Mesenchymal stem cell (in vitro differentiated cells and primary cell): ENCODE measurements around the gene CAPN6.

Experiments
- DNase-seq: peaks from one replicate; pipeline ENCODE4 v3.0.0-alpha.2; 2013
- H2AFZ ChIP-seq: one replicate; pipeline ENCODE4 v1.6.1; 2013; ENCODE audit warnings: low read depth, mild to moderate bottlenecking, control low read depth, inconsistent platforms, low read length, moderate library complexity
- H2AK5ac ChIP-seq: 2 replicates; pipeline ENCODE4 v1.6.1; 2013; ENCODE audit warnings: low read length, moderate library complexity, mild to moderate bottlenecking, inconsistent platforms; ENCODE audit not compliant: severe bottlenecking
- H2BK120ac ChIP-seq: one replicate; pipeline ENCODE4 v1.6.1; 2013; ENCODE audit warnings: low read depth, mild to moderate bottlenecking, inconsistent platforms, low read length, moderate library complexity
- H2BK12ac ChIP-seq, 2 experiments: one replicate each; pipeline ENCODE4 v1.6.1; 2013; ENCODE audit warnings: inconsistent platforms in 2 of 2, low read length in 2 of 2, mild to moderate bottlenecking in 2 of 2, moderate library complexity in 2 of 2, control low read depth in 1 of 2
- H2BK15ac ChIP-seq: one replicate; pipeline ENCODE4 v1.6.1; 2013; ENCODE audit warnings: mild to moderate bottlenecking, low read depth, inconsistent platforms; ENCODE audit not compliant: poor library complexity, severe bottlenecking
- H2BK5ac ChIP-seq: 2 replicates; pipeline ENCODE4 v1.6.1; 2013; ENCODE audit warnings: low read depth, mild to moderate bottlenecking, low read length, control low read depth, inconsistent platforms; ENCODE audit not compliant: poor library complexity, severe bottlenecking
- H3K14ac ChIP-seq, 2 experiments: one replicate each; pipeline ENCODE4 v1.6.1; 2013; ENCODE audit warnings: inconsistent platforms in 2 of 2, low read length in 2 of 2, control low read depth in 1 of 2, mild to moderate bottlenecking in 1 of 2, moderate library complexity in 1 of 2
- H3K18ac ChIP-seq, 2 experiments: one replicate each; pipeline ENCODE4 v1.6.1; 2013; ENCODE audit warnings: inconsistent platforms in 2 of 2, low read length in 2 of 2, control low read depth in 1 of 2, low read depth in 1 of 2, mild to moderate bottlenecking in 1 of 2
- H3K23ac ChIP-seq, 2 experiments: one replicate each; pipeline ENCODE4 v1.6.1; 2013; ENCODE audit warnings: inconsistent platforms in 2 of 2, low read length in 2 of 2, mild to moderate bottlenecking in 2 of 2, moderate library complexity in 2 of 2, control low read depth in 1 of 2
- H3K27ac ChIP-seq: 2 replicates; pipeline ENCODE4 v1.5.1; 2013; ENCODE audit warnings: mild to moderate bottlenecking, moderate library complexity, low read length, control low read depth, inconsistent platforms; ENCODE audit not compliant: poor library complexity, severe bottlenecking
- H3K27me3 ChIP-seq, 2 experiments: 2 replicates each; pipeline versions ENCODE4 v1.6.1 to v1.7.0; 2013; ENCODE audit warnings: low read length in 2 of 2, mild to moderate bottlenecking in 2 of 2, moderate library complexity in 2 of 2, control low read depth in 1 of 2, inconsistent platforms in 1 of 2; ENCODE audit not compliant: control insufficient read depth in 1 of 2, insufficient read depth in 1 of 2
- H3K36me3 ChIP-seq, 2 experiments: 2 replicates each; pipeline versions ENCODE4 v1.6.1 to v1.7.0; 2013; ENCODE audit warnings: low read length in 2 of 2, control low read depth in 1 of 2, inconsistent platforms in 1 of 2, low read depth in 1 of 2, mild to moderate bottlenecking in 1 of 2; ENCODE audit not compliant: insufficient read depth in 2 of 2, control insufficient read depth in 1 of 2
- H3K4ac ChIP-seq, 2 experiments: one replicate each; pipeline ENCODE4 v1.6.1; 2013; ENCODE audit warnings: inconsistent platforms in 2 of 2, low read length in 2 of 2, mild to moderate bottlenecking in 2 of 2, moderate library complexity in 2 of 2, control low read depth in 1 of 2, low read depth in 1 of 2
- H3K4me1 ChIP-seq: 2 replicates; pipeline ENCODE4 v1.6.1; 2013; ENCODE audit warnings: low read depth, low read length, control low read depth; ENCODE audit not compliant: control insufficient read depth, insufficient read depth
- H3K4me2 ChIP-seq: 2 replicates; pipeline ENCODE4 v1.6.1; 2013; ENCODE audit warnings: low read length, mild to moderate bottlenecking, inconsistent platforms; ENCODE audit not compliant: poor library complexity, severe bottlenecking
- H3K4me3 ChIP-seq, 2 experiments: 2 replicates each; pipeline versions ENCODE4 v1.5.1 to v1.7.0; 2013; ENCODE audit warnings: low read length in 2 of 2, mild to moderate bottlenecking in 2 of 2, control low read depth in 1 of 2, low read depth in 1 of 2; ENCODE audit not compliant: insufficient read depth in 1 of 2
- H3K79me1 ChIP-seq: replicated peaks from 2 replicates; pipeline ENCODE4 v1.6.1; 2013; ENCODE audit warnings: mild to moderate bottlenecking, control low read depth, low read length, inconsistent platforms; ENCODE audit not compliant: poor library complexity, severe bottlenecking
- H3K9ac ChIP-seq: 2 replicates; pipeline ENCODE4 v1.7.0; 2013; ENCODE audit warnings: mild to moderate bottlenecking, low read length, moderate library complexity
- H3K9me3 ChIP-seq: 2 replicates; pipeline ENCODE4 v1.7.0; 2013; ENCODE audit warnings: mild to moderate bottlenecking, low read length; ENCODE audit not compliant: control insufficient read depth
- H4K8ac ChIP-seq: one replicate; pipeline ENCODE4 v1.6.1; 2013; ENCODE audit warnings: inconsistent platforms, mild to moderate bottlenecking, low read length, moderate library complexity
- H4K91ac ChIP-seq: one replicate; pipeline ENCODE4 v1.6.1; 2013; ENCODE audit warnings: mild to moderate bottlenecking, low read length, inconsistent platforms
- WGBS: methylation state at CpG from one replicate; pipeline ENCODE4 v1.1.7; 2013; ENCODE audit warnings: mixed read lengths; 5-methylcytosine and 5-hydroxymethylcytosine counted together

Gene CAPN6

DNA sequence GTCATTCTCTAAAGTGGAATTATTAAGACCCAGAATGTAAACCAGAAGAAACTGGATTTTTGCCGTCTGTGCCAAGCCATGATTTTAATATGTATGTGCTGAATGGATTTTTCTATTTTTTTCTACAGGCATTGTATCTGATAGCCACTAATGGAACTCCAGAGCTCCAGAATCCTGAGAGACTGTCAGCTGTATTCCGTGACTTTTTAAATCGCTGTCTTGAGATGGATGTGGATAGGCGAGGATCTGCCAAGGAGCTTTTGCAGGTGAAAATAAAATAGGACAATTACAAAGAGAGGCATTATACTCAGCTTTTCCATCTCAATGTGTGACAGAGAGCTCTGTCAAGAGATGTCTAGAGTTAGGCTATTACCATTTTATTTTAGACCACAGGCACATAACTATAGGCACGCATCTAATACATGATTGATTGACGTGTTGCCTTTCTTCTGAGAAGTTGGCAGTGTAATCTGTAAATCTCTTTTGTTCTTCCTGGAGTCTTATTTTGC, 53.9 kb downstream of the CAPN6 start:
- no peak overlapping the region for H3K4me3 ChIP-seq
- H3K14ac ChIP-seq = no peak overlapping the region
- no peak overlapping the region for H3K4me2 ChIP-seq
- H3K4me1 ChIP-seq = no peaks in the 10 kb centered on the region
- WGBS = 93% methylated on average over 6 of the region's 6 CpGs
- no peak overlapping the region for H3K4ac ChIP-seq
- no peak overlapping the region for H3K18ac ChIP-seq
- H3K36me3 ChIP-seq = no peaks in the 10 kb centered on the region
- H3K23ac ChIP-seq = no peak overlapping the region
- no peak overlapping the region for H4K91ac ChIP-seq
- H3K9me3 ChIP-seq = no peaks in the 10 kb centered on the region
- H2BK5ac ChIP-seq = no peak overlapping the region
- no peak overlapping the region for H2BK15ac ChIP-seq
- no peaks in the 10 kb centered on the region for H3K79me1 ChIP-seq
- DNase-seq = no peak
- no peak overlapping the region for H4K8ac ChIP-seq
- no peak overlapping the region for H2BK12ac ChIP-seq
- peaks cover 0 to 38% of the 10 kb centered on the region in 2 experiments for H3K27me3 ChIP-seq
- no peak overlapping the region for H2AFZ ChIP-seq
- H2BK120ac ChIP-seq = no peak overlapping the region
- H3K9ac ChIP-seq = no peak overlapping the region
- H2AK5ac ChIP-seq = no peak overlapping the region
- no peak overlapping the region for H3K27ac ChIP-seq

DNA sequence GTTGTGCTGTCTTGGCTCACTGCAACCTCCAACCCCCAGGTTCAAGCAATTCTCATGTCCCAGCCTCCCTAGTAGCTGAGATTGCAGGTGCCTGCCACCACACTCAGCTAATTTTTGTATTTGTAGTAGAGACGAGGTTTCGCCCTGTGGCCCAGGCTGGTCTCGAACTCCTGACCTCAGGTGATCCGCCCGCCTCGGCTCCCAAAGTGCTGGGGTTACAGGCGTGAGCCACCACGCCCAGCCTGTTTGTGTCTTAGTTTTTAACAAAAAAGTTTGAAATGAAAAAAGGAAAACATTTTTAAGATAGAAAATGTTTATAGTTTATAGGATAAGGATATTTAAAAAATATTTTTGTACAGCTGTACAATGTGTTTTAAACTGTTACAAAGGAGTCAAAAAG, 62.4 kb downstream of the CAPN6 start:
- Histone ChIP-seq H3K27me3 (peaks cover 0 to 22% of the 10 kb centered on the region in 2 experiments), H2BK5ac (no peak overlapping the region), H3K9me3 (no peaks in the 10 kb centered on the region), H3K9ac (no peak overlapping the region), H2AFZ (no peak overlapping the region), H3K18ac (no peak overlapping the region), H2BK15ac (no peak overlapping the region), H3K14ac (no peak overlapping the region), H2BK120ac (no peak overlapping the region), H3K23ac (no peak overlapping the region), H3K36me3 (no peaks in the 10 kb centered on the region), H3K4me3 (no peak overlapping the region), H3K4ac (no peak overlapping the region), H2AK5ac (no peak overlapping the region), H4K91ac (no peak overlapping the region), H4K8ac (no peak overlapping the region), H3K4me1 (no peaks in the 10 kb centered on the region), H3K79me1 (no peaks in the 10 kb centered on the region), H3K4me2 (no peak overlapping the region), H2BK12ac (no peak overlapping the region), H3K27ac (no peak overlapping the region)
- DNase-seq = no peak
- WGBS = 92% methylated on average over 7 of the region's 8 CpGs

DNA sequence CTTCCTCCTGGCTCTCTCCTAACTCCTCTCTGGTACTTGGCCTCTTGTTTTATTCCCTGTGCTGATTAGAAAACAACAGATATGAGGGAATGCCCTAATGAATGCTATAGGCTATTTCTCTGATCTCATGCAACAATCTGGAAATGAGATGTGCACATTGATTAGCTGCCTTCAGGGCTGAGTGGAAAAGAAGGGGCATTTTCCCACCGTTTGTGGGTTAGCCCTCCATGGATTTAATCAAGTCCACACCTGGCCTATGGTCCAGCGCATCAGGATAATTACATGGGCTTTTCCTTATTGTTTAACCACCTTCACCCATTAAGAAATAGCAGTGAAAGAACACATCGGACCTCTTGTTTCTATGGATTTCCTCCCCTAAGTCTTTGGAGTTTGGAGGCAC, 70.0 kb downstream of the CAPN6 start:
- no peak overlapping the region for H3K18ac ChIP-seq
- H2BK120ac ChIP-seq = no peak overlapping the region
- H3K27ac ChIP-seq = no peak overlapping the region
- H2AFZ ChIP-seq = no peak overlapping the region
- H3K36me3 ChIP-seq = no peaks in the 10 kb centered on the region
- H3K27me3 ChIP-seq = peaks cover 0 to 28% of the 10 kb centered on the region in 2 experiments
- no peak overlapping the region for H3K4me2 ChIP-seq
- WGBS = 83% methylated on average over 1 of the region's 3 CpGs
- DNase-seq = no peak
- no peak overlapping the region for H3K9ac ChIP-seq
- H3K79me1 ChIP-seq = no peaks in the 10 kb centered on the region
- H2BK5ac ChIP-seq = no peak overlapping the region
- H3K23ac ChIP-seq = no peak overlapping the region
- no peak overlapping the region for H3K14ac ChIP-seq
- H4K8ac ChIP-seq = no peak overlapping the region
- no peak overlapping the region for H2BK15ac ChIP-seq
- H3K4ac ChIP-seq = no peak overlapping the region
- H3K4me3 ChIP-seq = no peak overlapping the region
- no peaks in the 10 kb centered on the region for H3K4me1 ChIP-seq
- H2BK12ac ChIP-seq = no peak overlapping the region
- H2AK5ac ChIP-seq = no peak overlapping the region
- H3K9me3 ChIP-seq = no peaks in the 10 kb centered on the region
- no peak overlapping the region for H4K91ac ChIP-seq

DNA sequence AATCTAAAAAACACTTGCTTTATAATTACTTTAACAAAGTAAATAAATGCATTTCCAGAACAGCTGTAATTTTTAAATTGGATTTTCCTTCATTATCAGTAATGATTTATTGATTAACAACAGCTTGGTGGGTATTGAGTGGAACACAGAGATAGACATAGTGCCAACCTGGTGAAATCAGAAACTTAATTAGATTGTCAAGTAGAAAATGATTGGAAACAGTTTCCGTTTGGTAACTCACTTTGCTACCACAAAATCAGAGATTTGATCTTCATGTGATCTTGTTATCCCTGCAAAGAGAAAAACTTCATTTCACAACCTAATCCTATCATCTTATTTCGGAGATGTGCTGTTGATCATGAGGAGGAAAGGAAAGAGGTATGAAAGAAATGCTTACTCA, 70.8 kb downstream of the CAPN6 start:
- H4K8ac ChIP-seq = no peak overlapping the region
- no peak overlapping the region for H3K4ac ChIP-seq
- no peak overlapping the region for H3K27ac ChIP-seq
- H3K23ac ChIP-seq = no peak overlapping the region
- no CpG with 5 or more reads among the region's 2 CpGs for WGBS
- H3K4me3 ChIP-seq = no peak overlapping the region
- H2BK120ac ChIP-seq = no peak overlapping the region
- no peaks in the 10 kb centered on the region for H3K4me1 ChIP-seq
- no peak overlapping the region for H3K14ac ChIP-seq
- no peak overlapping the region for H2BK15ac ChIP-seq
- peaks cover 0 to 25% of the 10 kb centered on the region in 2 experiments for H3K27me3 ChIP-seq
- H2BK12ac ChIP-seq = no peak overlapping the region
- no peak overlapping the region for H2BK5ac ChIP-seq
- H3K9me3 ChIP-seq = no peaks in the 10 kb centered on the region
- H3K9ac ChIP-seq = no peak overlapping the region
- DNase-seq = no peak
- no peak overlapping the region for H2AFZ ChIP-seq
- H3K18ac ChIP-seq = no peak overlapping the region
- no peaks in the 10 kb centered on the region for H3K79me1 ChIP-seq
- H3K36me3 ChIP-seq = no peaks in the 10 kb centered on the region
- H2AK5ac ChIP-seq = no peak overlapping the region
- no peak overlapping the region for H4K91ac ChIP-seq
- H3K4me2 ChIP-seq = no peak overlapping the region
